ENCODE data around the gene DIAPH3.

Gene DIAPH3

DNA sequence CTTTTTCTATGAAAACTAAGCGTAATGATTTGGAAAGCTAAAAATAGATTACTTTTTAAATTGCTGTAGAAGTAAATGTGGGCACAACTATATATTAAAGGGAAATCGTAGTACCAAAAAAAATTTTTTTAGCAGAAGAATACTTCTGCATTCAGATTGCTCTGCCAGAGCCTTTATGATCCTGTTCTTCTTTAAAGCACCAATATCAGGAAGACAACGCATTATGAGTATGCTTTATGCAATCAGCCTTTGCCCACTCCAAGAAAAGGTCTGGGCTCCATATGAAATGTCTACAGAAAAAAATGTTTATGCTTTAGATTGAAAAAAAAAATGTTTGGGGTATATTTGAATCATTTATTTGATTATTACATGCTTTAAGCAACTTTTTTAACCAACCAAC lies 137.4 kb downstream of the DIAPH3 start:
- DNase-seq (ENCODE audit: insufficient read length, low spot score) (no peak), FAIRE-seq (no peak)

DNA sequence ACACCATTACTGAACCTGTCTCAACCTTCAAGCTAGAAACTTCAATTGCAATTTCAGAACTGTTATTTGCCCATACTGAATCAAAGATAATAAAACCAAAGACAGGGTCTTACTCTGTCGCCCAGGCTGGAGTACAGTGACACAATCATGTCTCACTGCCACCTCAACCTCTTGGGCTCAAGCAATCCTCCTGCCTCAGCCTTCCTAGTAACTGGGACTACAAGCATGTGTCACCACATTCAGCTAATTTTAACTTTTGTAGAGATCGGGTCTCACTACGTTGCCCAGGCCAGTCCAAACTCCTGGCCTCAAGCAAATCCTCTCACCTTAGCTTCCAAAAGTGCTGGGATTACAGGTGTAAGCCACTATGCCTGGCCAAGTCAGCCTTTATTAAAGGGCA lies 143.4 kb downstream of the DIAPH3 start:
- no peak for DNase-seq (ENCODE audit: insufficient read length, low spot score)
- FAIRE-seq, result no peak

GRCh38 chr13:60019119-60019993 lies 144.4 kb downstream of the DIAPH3 start:
- DNase-seq (ENCODE audit: insufficient read length, low spot score) (no peak), FAIRE-seq (no peak)

DNA sequence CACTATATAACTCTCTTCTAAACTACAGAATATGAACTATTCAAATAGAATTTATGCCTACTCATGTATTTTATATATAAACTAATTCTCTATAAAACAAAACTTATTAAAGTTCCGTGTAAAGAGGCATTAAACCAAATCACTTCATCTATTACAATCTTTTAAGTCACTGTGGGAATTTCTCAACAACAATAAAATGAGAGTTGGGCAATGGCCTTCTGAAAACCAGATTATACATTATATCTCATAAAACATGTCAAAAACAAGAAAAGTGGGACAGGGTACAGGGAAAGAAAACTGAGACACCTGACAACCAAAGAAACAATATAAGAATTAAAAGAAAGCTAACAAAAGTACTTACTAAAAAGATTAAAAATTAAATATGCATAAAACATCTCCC lies 145.2 kb downstream of the DIAPH3 start:
- no peak for FAIRE-seq
- no peak for DNase-seq (ENCODE audit: insufficient read length, low spot score)

GRCh38 chr13:60016229-60016628 lies 147.5 kb downstream of the DIAPH3 start:
- FAIRE-seq (no peak), DNase-seq (ENCODE audit: insufficient read length, low spot score) (no peak)

DNA sequence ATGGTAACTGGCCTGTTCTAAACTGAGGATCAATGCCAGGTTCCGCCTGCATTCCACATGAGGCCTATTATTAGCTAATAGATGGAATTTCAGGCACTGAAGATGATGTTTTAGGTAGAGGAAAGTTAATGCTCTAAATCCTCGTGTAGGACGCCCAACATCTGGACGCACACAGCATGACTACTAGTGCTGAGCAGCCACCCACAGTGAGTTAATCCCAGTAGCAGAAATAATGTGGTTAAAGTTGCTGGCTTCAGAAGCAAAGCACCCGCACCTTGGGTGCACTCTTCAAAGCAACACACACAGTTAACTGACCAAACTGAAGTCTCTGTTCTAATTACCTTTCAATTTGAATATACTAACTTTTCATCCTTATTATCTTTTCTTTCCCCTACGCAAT lies 150.6 kb downstream of the DIAPH3 start:
- DNase-seq (ENCODE audit: insufficient read length, low spot score), result no peak
- FAIRE-seq, result no peak

DNA sequence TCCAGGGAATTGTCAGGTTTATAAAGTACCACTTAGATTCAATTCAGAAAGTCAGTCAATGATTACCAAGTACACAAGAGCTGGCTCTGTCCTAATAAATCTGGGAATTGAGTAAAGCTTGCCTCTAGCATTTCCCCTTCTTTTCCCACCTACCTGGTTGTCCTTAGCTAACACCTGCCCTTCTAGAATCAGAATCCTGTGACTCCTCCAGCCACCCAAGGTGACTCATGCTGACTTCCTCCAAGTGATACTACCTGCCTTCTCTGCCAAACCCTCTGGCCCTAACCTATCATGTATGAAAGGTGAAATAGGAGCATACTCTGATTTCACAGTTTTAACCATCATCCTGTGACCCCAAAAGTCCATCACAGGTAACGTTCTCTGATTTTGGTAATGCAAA lies 151.2 kb downstream of the DIAPH3 start:
- FAIRE-seq (no peak), DNase-seq (ENCODE audit: insufficient read length, low spot score) (no peak)

- FAIRE-seq (no peak), DNase-seq (ENCODE audit: insufficient read length, low spot score) (no peak)
Observed at GRCh38 chr13:60009300-60010253, 154.2 kb downstream of the DIAPH3 start.

- no peak for FAIRE-seq
- no peak for DNase-seq (ENCODE audit: insufficient read length, low spot score)
Observed at GRCh38 chr13:60001889-60002288, 161.8 kb downstream of the DIAPH3 start.

- DNase-seq (ENCODE audit: insufficient read length, low spot score) (no peak), FAIRE-seq (no peak)
Observed at GRCh38 chr13:60000976-60001375, 162.8 kb downstream of the DIAPH3 start.

DNA sequence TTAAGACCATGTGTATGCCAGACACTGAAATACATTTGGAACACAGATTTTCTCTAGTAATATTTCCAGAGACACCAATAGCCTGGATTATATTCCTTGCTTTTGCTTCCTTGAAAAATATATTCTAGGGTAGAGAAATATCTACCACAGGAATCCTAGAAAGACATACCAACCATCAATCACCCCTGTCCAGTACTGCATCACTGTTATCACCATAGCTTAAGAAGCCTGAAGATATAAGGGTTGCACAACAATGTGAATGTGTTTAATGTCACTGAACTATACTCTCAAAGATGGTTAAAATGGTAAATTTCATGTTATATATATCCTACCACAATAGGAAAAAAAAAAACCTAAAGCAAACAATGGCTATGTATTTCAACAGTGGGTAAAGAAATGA lies 163.6 kb downstream of the DIAPH3 start:
- DNase-seq (ENCODE audit: insufficient read length, low spot score) (no peak), FAIRE-seq (no peak)

DNA sequence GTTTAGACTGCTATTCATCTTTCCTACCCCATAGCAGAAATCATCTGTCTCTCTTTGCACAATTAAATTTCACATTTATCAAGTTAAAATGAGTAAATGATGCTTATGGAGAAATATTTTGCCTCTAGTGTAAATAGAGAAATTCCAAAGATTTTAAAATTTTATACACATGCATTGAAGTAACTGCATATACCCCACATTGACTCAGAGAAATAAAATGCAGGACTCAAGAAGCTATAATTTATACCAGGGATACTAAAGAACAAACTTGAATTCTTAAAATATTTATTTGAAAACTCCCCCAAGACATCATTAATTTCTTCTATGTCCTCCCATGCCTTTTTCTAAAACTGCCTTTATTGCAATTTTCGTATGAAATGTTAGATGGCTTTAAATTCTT lies 165.8 kb downstream of the DIAPH3 start:
- FAIRE-seq (no peak), DNase-seq (ENCODE audit: insufficient read length, low spot score) (no peak)

DNA sequence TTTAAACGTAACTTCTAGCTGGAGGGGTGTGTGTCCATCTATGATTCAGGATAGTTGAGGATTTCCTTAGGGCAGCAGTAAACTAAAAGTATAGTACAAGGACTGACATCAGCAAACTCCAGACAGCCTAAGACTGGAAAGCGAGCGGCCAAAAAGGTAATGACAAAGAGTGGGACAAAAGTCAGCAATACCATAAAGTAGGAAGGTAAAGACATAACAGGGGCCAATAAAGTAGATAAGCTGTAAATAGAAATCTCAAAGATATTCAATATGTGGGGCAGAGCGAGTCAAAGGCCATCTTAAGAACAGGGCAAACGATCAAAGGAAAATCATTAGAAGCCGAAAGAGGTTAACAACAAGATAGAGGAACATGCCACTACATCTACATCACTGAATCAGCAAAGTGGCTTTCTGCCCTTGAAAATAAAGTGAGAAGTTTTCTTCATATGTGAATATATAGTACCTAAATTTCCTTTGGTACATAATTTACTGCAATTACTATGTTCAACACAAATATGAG lies 167.2 kb downstream of the DIAPH3 start:
- DNase-seq (ENCODE audit: insufficient read length, low spot score) (no peak), FAIRE-seq (no peak)

- DNase-seq (ENCODE audit: insufficient read length, low spot score) (no peak), FAIRE-seq (no peak)
Observed at GRCh38 chr13:59991395-59991794, 172.3 kb downstream of the DIAPH3 start.

DNA sequence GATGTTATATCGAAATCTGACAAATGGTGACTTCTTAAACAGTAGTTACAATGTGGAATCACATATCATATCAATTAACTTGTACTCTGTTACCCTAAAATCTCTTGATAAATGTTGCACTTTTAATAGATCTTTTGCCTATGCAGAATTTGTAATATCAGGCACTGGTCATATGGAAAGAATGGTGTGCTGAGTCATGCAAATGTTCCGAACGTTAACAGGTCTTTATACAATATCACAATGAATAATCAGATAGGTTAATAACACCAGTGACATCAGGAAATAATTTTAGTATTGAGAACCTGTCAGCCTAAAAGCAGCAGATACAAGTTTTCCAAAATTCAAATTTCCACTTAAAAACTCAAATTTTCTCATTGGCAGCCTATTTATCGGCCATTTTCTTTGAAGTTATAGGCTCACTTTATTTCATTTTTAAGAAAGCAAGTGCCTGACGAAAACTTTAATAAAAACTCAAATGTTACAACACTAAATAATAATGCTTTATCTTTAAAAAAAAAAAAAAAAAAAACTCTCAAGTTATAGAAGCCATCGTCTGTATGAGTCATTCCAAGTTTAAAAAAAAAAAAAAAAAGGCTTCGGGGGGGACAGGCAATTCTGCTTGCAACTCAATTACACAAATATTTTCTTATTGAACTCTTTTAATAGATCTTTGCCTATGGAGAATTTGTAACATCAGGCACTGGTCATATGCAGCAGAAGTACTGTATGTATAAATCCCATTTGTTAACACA lies 180.9 kb downstream of the DIAPH3 start:
- DNase-seq (ENCODE audit: insufficient read length, low spot score) (no peak), FAIRE-seq (no peak)

DNA sequence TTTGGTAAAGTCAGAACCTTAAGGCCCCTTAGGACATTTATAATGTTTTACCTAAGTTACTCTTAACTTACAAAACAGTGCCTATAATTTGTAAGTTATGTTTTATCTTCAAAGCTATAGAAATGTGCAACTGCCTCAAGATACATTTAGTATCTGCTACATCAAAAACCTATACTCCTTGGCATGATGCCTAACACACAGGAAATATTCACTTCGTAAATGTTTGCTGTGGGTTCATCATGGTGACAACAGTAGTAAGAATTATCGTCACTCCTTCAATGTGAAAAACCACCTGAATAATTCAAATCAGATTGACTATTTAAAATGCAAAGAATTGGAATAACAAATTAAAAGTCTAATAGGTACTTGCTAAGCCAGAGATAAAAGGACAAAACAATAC lies 184.1 kb downstream of the DIAPH3 start:
- DNase-seq (ENCODE audit: insufficient read length, low spot score), result no peak
- FAIRE-seq, result no peak

DNA sequence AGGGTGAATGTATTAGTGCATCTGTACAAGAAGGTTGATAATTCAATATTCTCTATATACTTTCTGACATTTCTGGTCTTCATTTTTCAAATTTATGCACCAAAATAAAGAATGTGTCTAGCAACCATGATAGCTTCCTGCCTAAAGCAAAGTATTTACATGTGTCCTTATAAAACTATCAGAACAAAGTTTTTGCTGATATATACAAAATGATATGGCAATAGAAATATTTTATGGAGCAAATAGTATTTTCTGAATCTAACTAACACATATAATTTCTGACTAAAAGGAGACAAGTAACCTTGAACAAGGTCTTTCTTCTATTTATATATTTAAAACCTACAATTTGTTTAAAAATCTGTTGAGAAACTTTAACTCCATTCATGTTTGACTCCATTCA lies 184.9 kb downstream of the DIAPH3 start:
- no peak for FAIRE-seq
- no peak for DNase-seq (ENCODE audit: insufficient read length, low spot score)

DNA sequence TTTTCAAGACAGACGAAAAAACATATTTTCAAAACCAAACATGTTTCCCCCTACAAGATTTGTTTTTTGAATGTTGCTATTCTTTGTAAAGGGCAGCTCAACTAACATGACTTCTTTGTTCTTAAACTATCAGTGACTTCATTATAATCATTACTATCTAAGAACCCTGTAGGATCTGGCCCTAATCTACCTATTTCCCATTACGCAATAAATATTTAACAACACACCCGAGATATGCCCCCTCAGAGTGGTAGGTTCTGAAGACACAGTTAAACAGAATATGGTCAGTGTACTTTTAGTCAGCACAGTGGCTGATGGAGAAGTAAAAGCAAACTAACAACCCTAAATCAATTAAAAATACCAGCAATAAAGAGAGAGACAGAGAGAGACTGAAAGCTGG lies 186.9 kb downstream of the DIAPH3 start:
- DNase-seq (ENCODE audit: insufficient read length, low spot score) (no peak), FAIRE-seq (no peak)

- FAIRE-seq (no peak), DNase-seq (ENCODE audit: insufficient read length, low spot score) (no peak)
Observed at GRCh38 chr13:59975807-59976435, 187.8 kb downstream of the DIAPH3 start.

DNA sequence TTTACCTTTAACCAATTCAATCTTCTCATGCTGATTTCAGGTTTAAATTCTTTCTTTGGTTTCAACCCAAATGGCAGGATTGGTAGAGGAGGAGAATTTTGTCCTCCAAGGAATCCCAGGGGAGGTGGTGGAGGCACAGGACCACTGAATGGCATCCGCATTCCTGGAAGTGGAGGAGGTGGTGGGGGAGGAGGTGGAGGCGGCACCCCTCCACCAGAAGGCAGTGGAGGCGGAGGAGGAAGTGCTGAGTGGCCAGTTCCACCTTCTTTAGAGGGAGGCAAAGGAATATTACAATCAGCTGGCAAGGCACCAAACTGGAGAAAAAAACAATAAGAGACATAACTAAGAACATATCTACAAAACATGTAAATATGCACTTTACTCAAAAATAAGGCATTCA lies 192.9 kb downstream of the DIAPH3 start:
- FAIRE-seq (no peak), DNase-seq (ENCODE audit: insufficient read length, low spot score) (no peak)

Measured in HTR-8/SVneo (cell line).